HEK293 (cell line): ENCODE results near the gene OPN1SW.

Source experiments
- IKZF3 ChIP-seq: fragments of 450-650 bp; IDR thresholded peaks from 2 replicates; pipeline ENCODE4 v1.5.0; 2018; ENCODE audit warnings: missing biosample characterization, mild to moderate bottlenecking, missing genetic modification characterization, moderate library complexity
- REPIN1 ChIP-seq: fragments of 450-650 bp; formaldehyde crosslinking; IDR thresholded peaks from 2 replicates; pipeline ENCODE4 v1.5.1; 2017; ENCODE audit warnings: missing biosample characterization, missing genetic modification characterization, low read depth
- REST ChIP-seq: fragments of 450-650 bp; formaldehyde crosslinking; IDR thresholded peaks from 2 replicates; pipeline ENCODE4 v1.5.1; 2016; ENCODE audit warnings: missing biosample characterization, missing genetic modification characterization
- SETDB1 ChIP-seq: IDR thresholded peaks from one replicate; pipeline ENCODE4 v1.6.1; 2017; ENCODE audit warnings: mild to moderate bottlenecking, low read length, moderate library complexity, mixed read lengths; ENCODE audit not compliant: insufficient read length
- TSHZ1 ChIP-seq: fragments of 450-650 bp; formaldehyde crosslinking; IDR thresholded peaks from 2 replicates; pipeline ENCODE4 v1.5.1; 2016; ENCODE audit warnings: missing biosample characterization, missing genetic modification characterization, borderline replicate concordance
- ZNF274 ChIP-seq, 2 experiments: fragments of 200-500 bp in 1 of 2; fragments of 450-650 bp in 1 of 2; sonication (Bioruptor generic) in 1 of 2; formaldehyde crosslinking in 1 of 2; IDR thresholded peaks; 2 replicates each; pipeline versions ENCODE4 v1.5.1 to v1.6.1; 2014 to 2016; ENCODE audit warnings: borderline replicate concordance in 1 of 2, inconsistent platforms in 1 of 2, low read length in 1 of 2, missing biosample characterization in 1 of 2, missing genetic modification characterization in 1 of 2
- ZNF311 ChIP-seq: fragments of 450-650 bp; formaldehyde crosslinking; IDR thresholded peaks from 2 replicates; pipeline ENCODE4 v1.5.1; 2017; ENCODE audit warnings: missing biosample characterization, missing genetic modification characterization, borderline replicate concordance
- ZNF335 ChIP-seq: fragments of 450-650 bp; formaldehyde crosslinking; conservative IDR thresholded peaks from 2 replicates; pipeline ENCODE4 v1.5.1; 2016; ENCODE audit warnings: missing biosample characterization, missing genetic modification characterization
- ZNF510 ChIP-seq: fragments of 450-650 bp; formaldehyde crosslinking; IDR thresholded peaks from 2 replicates; pipeline ENCODE4 v1.5.1; 2018; ENCODE audit warnings: mild to moderate bottlenecking, missing genetic modification characterization, missing biosample characterization; ENCODE audit not compliant: insufficient replicate concordance
- ZNF596 ChIP-seq: fragments of 450-650 bp; IDR thresholded peaks from 2 replicates; pipeline ENCODE4 v1.5.0; 2018; ENCODE audit warnings: missing biosample characterization, mild to moderate bottlenecking, missing genetic modification characterization, moderate library complexity
- ZNF830 ChIP-seq: fragments of 450-650 bp; IDR thresholded peaks from 2 replicates; pipeline ENCODE4 v1.5.0; 2018; ENCODE audit warnings: missing biosample characterization, missing genetic modification characterization, low read depth, mild to moderate bottlenecking, moderate library complexity
- TF ChIP-seq, protein P1 (sequence below): fragments of 450-650 bp; formaldehyde crosslinking; IDR thresholded peaks from 2 replicates; pipeline ENCODE4 v1.5.1; 2016; ENCODE audit warnings: missing biosample characterization, missing genetic modification characterization
- TF ChIP-seq, protein P2 (sequence below): fragments of 450-650 bp; formaldehyde crosslinking; IDR thresholded peaks from 2 replicates; pipeline ENCODE4 v1.5.1; 2016; ENCODE audit warnings: missing biosample characterization, missing genetic modification characterization

DNA sequence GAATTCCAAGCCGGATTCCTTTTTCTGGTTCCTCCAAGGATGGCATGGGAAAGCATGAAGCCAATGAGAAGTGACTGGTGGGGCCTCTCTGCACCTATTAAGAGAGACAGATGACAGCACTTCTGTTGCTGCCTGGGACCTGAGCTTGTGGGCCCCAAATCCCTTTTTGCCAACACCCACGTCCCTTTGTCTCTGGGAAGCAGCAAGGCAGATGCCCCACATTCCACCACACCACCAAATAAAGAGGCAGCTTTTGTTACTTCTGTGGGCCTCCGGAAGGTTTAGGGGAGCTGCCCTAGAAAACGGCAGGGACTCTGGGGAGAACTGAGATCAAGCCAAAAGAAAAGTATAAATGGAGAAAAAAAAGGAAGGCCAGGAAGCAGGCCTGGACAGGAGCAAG, 19.5 kb upstream of the OPN1SW start:
- TF ChIP-seq ZNF311 (tag by site-specific recombination) (no peak), ZNF335 (no peak), REST (tag by site-specific recombination) (no peak), TSHZ1 (no peak), ZNF510 (tag by site-specific recombination) (no peak), REPIN1 (tag by site-specific recombination) (no peak), ZNF596 (tag by site-specific recombination) (no peak), SETDB1 (no peak), IKZF3 (tag by site-specific recombination) (no peak), ZNF274 (IDR thresholded peaks at IDR 0.05; ENCODE audit: low read length) (no peak), ZNF274 (tag by site-specific recombination; IDR thresholded peaks at IDR 0.05; ENCODE audit: borderline replicate concordance) (no peak), ZNF830 (no peak)
- TF ChIP-seq, protein P1, sequence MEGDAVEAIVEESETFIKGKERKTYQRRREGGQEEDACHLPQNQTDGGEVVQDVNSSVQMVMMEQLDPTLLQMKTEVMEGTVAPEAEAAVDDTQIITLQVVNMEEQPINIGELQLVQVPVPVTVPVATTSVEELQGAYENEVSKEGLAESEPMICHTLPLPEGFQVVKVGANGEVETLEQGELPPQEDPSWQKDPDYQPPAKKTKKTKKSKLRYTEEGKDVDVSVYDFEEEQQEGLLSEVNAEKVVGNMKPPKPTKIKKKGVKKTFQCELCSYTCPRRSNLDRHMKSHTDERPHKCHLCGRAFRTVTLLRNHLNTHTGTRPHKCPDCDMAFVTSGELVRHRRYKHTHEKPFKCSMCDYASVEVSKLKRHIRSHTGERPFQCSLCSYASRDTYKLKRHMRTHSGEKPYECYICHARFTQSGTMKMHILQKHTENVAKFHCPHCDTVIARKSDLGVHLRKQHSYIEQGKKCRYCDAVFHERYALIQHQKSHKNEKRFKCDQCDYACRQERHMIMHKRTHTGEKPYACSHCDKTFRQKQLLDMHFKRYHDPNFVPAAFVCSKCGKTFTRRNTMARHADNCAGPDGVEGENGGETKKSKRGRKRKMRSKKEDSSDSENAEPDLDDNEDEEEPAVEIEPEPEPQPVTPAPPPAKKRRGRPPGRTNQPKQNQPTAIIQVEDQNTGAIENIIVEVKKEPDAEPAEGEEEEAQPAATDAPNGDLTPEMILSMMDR (tag by site-specific recombination): no peak
- TF ChIP-seq, protein P2, sequence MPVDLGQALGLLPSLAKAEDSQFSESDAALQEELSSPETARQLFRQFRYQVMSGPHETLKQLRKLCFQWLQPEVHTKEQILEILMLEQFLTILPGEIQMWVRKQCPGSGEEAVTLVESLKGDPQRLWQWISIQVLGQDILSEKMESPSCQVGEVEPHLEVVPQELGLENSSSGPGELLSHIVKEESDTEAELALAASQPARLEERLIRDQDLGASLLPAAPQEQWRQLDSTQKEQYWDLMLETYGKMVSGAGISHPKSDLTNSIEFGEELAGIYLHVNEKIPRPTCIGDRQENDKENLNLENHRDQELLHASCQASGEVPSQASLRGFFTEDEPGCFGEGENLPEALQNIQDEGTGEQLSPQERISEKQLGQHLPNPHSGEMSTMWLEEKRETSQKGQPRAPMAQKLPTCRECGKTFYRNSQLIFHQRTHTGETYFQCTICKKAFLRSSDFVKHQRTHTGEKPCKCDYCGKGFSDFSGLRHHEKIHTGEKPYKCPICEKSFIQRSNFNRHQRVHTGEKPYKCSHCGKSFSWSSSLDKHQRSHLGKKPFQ: no peak
